GM18526 (cell line): ENCODE data around the gene JMJD6.
A peak's percentile ranks its signal among the peaks of the same experiment; 100 is the strongest.

Experiments
- POLR2A ChIP-seq: IDR thresholded peaks from 3 replicates; pipeline ENCODE4 v1.6.1; 2011; ENCODE audit not compliant: insufficient read length; ENCODE audit errors: extremely low read depth

Gene JMJD6

DNA sequence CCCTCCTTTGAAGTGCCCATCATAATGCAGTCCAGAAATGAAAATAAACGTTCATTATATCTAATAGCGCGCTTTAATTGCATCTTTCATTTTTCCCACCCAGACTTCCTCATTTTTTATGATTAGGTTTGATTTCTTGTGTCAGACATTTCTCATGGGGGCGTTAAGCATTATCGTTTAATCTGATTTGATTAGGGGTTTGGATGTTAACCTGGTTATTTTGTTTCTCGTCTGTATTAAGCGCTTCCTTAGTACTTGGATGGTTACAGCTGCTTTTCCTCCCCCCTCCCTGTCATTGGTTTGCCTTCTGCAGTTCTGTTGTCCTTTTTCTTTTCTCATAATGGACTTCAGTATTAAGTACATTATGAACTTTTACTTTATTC lies 12.1 kb upstream of the JMJD6 start:
- no peak for TF ChIP-seq POLR2A

DNA sequence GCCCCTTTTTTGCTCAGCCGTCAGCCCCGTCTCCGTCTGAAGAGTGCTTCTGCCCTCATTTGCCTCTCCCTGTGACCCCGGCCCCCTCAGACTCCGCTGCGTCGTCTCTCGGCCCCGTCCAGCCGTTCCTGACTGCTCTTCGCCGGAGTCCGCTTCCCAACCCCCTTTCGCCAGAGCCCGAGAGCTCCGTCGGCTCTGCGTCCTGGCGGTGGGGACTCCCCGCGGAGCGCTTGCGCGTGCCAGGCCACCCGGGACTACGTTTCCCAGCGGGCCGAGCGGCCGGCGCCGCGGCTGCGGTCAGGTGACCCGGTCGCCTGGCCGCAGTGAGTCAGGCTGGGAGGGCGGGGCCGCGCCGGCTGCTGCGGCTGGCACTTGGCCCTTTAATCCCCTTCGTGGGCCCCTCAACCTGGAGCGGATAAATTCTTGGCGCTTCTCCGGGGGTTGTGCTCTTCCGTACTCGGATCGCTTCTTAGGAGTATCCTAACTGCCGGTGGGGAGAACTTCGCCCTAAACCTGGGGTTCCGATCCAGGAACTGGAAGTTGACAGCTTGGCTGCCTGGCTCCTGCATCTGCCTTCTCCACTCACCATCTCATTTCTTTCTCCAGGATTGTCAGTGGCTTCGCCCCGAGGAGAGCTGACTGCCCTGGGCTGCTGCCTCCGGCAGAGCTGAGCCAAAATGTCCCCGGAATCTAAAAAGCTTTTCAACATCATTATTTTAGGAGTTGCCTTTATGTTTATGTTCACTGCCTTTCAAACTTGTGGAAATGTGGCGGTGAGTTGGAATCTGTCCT lies 11.5 kb upstream of the JMJD6 start, which contains the start of gene MFSD11:
Gene MFSD11, plus strand, starts transcription at position 444 of the 792 bp plus-strand sequence. Its CDS starts 234 bp downstream, at position 678.
- no peak for TF ChIP-seq POLR2A

DNA sequence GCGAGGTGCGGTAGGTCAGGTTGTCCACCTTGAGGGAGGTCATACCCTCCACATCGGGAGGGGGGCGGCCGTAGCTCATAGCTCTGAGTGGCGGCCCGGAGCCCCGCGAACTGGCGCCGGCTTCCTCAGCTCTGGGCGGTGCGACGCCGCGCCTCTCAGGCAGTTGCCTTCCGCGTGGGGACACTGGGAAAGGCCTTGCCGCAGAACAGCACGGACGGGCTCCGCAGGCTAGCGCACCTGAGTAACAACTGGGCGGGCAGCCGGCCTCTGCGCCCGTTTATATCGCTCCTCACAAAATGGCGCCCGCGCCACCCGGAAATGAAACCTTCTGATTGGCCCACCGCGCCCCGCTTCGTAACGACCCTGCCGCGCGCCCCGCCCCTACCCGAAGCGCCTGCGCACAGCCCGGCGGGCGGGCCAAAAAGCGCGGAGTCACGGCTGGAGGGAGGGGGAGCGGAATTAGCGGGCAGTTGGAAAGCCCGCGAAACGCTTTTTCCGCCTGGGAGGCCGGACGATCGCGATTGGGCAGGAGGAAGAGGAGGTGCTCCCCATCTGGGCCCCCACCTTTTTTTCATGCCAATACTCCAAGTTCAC lies 10.8 kb upstream of the JMJD6 start, which contains the start of gene SRSF2:
Gene SRSF2, minus strand, starts transcription at position 250 of the 594 bp plus-strand sequence. Its CDS starts 171 bp downstream, at position 79.
- TF ChIP-seq POLR2A = peak; percentile 100

DNA sequence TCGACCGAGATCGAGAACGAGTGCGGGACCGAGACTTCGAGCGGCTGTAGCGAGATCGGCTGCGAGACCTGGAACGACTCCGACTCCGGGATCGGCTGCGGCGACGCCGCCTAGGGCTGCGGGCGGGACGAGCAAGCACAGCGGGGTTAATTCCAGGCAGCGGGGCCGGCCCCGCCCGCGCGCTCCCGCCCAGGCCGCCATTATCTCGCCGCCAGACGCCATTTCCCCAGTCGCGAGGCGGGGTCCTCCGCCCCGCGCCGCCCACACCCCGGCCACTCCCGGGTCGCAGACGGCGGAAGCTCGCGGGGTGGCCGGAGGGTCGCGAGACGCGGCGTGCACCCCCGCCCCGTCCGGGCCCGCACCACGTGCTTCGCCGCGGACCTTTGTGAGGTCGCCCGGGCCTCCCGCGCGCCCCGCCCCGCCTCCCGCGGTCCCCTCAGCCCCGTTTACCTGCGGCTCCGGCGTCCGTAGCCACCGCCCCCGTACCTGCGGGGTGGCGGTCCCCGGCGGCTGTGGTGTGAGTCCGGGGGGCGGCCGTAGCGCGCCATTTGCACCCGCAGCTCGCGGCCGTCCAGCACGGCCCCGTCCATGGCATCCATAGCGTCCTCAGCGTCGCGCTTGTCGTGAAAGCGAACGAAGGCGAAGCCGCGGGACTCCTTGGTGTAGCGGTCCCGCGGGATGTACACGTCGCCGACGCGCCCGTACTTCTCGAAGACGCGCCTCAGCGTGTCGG lies 10.1 kb upstream of the JMJD6 start:
- peak; percentile 11 for TF ChIP-seq POLR2A

DNA sequence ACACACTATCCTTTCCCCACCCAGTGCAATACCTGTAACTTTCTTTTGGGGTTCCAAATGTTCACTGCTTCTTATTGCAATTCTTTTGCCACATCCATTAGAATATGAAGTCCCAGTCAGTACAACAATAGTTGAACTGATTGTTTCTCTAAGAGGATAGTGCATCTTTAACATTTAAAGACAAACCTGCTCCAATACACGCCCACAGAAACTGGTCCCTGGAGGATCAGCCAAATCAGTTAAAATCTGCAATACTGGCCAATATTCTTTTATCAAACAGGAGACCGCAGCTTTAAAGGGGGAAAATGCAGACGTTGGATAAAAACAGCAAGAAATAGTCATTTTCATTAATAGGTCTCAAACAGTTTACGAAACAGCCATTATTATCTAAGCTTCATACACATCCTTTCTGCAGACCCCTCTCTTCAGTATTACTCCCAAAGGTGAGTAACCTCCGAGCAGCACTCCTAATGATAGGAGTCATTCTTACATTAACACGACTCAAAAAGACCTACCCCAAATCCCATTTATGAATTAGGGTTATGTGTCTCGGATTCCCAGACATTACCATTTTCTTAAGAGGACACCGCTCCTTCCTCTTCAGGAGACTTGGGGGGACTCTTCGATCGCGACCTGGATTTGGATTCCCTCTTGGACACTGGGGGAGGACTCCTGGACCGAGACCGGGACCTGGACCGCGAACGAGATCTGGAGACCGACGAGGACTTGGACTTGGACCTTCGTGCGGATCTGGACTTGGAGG lies 9.4 kb upstream of the JMJD6 start:
- TF ChIP-seq POLR2A = no peak

DNA sequence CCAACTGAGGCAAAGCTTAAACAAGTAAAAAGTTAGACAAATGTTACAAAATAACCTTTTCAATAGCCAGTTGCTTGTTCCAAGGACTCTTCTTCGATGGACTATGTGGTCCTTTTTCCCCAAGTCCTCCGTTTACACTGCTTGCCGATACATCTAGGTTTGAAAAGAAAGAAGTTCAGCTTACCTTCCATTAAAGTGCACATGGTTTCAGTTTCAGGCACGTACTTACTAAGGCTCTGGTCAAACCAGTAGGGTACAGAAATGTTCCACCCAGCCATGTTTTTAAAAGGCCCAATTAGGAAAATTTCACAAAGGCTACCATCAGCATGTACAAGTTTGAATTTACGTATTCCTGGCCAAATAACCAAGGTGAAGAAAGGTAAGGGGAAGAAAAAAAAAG lies 8.6 kb upstream of the JMJD6 start:
- peak; percentile 15 for TF ChIP-seq POLR2A

DNA sequence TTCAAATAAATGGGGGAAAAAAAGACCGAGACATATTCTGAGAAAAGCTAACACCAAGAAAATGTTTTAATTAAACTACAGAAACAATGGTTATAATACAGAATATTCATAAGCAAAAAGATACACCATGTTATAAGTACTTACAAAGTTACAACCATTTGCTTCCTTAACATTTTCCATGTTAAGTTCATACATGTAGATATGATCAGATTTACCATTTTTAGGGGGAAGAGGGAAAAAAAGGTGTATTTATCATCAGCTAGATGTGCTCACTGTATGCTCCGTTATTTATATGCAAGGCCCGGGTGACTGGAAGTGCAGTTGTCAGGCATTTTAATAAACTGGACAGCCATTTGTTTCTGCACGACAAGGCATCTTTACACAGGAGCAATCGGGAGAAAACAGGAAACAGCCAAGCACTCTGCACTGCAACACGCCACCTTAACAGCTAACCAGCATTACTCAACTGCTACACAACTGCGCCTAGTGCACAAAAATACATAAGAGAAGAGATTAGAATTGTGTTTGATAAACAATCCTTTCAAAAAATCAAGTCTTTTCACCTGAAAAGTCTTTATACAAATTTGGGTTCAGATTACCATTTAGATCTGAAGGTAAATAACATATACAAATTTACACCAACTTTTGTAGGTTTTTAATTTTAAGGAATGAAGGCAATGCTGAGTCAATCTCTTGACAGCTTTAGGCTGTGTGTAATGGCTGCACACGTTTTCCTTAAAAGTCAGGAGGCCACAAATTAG lies 7.9 kb upstream of the JMJD6 start:
- TF ChIP-seq POLR2A = no peak

DNA sequence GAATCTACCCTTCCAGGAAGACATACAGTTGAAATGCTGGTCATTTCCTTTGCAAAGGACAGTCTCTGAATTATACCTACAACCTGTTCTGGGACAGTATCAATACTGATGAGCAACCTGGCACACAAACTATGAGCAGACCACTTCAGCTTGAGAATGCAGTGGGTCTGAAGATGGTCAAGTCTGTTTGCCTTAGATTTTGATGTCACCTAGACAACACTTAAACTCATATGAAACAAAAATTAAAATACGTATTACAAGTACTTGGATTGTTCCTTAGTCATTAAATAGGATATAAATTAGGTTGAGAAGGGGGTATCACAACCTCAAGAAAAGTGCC lies 7.2 kb upstream of the JMJD6 start:
- TF ChIP-seq POLR2A = no peak

DNA sequence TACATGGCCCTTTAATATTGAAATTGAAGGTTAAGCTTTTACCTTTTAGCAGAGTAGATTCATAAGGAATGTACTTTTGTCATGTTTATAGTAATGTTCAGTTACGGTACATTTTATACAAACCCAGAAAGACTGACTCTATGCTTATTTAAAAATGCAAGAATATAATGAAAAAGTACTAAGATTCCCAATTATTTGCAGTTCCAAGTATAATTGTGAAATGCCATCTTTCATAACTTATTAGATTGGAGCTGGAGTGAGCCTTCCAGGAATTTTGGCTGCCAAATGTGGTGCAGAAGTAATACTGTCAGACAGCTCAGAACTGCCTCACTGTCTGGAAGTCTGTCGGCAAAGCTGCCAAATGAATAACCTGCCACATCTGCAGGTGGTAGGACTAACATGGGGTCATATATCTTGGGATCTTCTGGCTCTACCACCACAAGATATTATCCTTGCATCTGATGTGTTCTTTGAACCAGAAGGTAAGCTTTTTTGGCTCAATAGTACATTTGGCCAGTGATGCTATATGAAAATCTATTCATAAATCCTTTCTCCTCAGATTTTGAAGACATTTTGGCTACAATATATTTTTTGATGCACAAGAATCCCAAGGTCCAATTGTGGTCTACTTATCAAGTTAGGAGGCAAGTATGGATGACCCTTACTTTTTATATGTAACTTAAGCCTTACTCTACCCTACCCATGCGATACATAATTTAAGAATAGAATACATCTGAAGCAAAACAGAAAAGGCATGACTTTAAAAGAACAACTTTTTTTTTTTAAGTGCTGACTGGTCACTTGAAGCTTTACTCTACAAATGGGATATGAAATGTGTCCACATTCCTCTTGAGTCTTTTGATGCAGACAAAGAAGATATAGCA lies 6.6 kb upstream of the JMJD6 start:
- TF ChIP-seq POLR2A = no peak

DNA sequence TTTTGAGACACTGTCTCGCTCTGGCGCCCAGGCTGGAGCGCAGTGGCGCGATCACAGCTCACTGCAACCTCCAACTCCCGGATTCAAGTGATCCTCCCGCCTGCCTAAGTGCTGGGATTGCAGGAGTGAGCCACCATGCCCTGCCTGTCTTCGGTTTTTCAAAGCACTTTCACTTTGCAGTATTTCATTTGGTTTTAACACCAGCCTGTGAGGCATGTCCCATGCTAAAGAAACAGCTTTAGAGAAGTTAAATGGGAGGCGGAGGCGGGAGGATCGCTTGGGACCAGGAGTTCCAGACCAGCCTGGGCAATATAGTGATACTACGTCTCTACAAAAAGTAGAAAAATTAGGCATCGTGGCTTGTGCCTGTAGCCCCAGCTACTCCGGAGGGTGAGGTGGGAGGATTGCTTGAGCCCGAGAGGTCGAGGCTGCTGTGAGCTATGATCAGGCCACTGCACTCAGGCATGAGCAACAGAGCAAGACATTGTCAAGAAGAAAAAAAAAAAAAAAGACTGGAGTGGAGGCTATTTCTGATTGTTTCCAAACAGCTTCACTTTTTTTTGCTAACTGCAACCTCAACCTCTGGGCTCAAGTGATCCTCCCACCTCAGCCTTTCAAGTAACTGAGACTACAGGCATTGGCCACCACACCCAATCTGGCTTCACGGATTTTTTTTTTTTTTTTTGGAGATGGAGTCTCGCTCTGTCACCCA lies 1.5 kb upstream of the JMJD6 start:
- TF ChIP-seq POLR2A = no peak

DNA sequence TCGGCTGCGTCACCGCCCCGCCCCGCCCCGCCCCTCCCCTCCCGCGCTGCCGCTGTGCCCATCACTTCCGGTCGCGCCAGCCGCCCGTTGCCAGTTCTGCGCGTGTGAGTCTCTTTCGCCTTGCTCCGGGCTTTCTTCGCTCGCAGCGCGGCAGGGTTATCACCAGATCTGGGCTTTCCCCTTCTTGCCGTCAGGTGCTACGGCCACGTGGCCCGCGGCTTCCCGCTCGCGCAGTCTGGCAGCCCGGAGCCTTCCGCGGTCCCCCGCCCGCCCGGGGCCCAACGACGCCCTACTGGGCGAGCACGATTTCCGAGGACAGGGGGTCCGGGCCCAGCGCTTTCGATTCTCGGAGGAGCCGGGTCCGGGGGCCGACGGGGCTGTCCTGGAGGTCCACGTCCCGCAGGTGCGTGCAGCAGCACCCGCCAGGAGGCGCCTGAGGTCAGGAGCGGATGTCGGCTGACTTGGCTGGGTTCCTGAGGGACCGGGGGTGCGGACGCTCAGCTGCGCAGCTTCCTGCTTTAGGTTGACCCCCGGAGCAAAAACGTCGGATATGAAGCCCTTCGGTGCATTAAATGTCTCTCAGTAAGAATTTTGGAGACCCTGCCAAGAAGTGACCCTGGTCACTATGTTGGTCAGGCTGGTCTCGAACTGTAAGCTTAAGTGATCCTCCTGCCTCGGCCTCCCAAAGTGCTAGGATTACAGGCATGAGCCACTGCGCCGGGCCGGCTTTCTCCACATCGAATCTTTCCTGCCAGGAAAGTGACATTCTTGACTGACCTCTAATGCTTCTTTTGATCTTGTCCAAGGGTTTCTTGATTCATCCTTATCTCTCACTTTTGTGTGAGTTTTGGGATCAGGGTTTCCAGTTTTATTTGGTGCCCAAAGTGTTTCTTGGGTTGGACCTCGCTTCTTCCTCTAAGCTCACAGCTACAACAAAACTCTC lies 641 bp upstream of the JMJD6 start, which contains the start of gene METTL23:
Gene METTL23, plus strand, starts transcription at position 64 of the 943 bp plus-strand sequence. CDS start 2,872 bp downstream, outside the sequence.
- TF ChIP-seq POLR2A = peak; percentile 81
